ENCODE measurements around the gene CREB5.

Gene CREB5

DNA sequence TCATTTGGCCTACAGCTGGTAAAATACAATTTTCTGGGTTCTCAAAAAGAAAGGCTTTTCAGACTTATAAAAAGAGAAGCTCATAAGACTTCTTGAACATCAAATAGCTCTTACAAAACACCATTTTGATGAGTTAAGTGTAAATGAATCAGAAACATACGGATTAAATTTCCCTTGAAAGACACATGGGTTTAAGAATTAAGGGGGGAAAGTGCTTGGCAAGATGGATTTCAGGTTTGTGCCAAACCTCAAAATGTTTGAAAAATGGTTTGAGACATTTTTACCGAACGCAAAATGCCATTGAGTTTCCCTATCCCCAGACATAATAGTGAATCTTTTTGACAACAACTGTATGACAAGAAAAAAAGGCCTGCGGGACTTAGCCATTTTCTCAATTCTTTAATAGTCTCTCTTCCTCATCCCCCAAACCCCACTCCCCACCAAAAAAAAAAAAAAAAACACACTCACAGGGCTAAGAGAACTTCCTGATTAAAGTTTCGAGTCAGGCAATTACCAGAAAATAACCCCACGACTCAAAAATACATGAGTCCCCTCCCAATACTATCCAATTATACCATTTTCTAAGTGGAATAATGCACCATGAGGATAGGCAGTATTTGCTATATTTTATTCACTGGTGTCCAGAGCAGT is 285.7 kb downstream of the CREB5 start:
- DNase-seq: no peak

DNA sequence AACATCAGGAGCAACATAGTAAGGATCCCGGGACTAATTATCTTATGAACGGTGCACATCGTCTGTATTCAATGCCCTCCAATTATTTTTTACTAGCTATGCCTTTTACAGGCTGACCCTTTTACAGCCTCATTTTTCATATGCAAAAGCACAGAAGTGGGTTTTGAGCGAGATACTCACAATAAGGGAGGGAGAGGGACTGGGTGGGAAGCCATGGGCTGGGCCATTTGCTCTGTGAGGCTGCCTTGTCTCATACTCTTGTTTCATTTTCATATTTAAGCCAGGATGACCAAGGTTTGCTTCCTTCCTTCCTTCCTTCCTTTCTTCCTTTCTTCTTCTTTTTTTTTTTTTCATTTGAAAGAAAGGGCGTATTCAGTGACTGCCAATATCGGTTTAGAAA is 286.5 kb downstream of the CREB5 start:
- no peak for DNase-seq

DNA sequence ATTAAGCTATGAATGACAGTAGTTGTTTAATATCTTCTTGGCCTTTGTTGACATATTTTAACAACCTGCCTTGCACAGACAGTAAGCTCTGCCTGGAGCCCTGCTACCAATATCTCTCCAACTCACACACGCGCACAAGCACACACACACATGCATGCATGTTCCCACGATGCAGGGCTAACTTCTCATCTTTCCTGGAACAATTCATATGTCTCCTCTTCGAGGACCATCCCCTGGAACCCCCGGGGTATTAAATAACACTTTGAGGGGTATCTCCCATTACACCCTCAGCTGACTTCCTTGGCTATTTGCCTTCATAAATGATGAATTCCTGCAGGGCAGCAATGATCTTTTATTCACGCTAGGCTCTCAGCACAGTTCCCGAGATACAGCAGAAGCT is 287.8 kb downstream of the CREB5 start:
- DNase-seq: no peak

DNA sequence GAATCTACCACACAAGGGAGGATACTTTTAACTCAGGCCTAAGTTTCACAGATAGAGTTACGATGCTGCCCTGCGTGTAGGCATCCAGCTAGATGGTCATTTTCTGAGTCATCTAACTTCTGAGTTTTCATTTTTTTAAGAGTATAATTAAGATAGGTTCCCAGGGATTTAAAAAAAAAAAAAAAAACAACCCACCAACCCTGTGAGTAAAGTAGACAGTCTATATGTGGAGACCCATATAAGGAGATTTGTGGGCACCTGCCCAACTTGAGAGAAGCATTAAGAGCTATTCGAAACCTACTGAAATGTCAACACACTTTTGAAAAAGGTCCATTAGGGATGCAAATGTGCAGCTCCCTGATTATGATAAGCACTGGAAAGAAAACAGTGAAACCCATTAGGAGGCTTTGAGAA is 288.5 kb downstream of the CREB5 start:
- no peak for DNase-seq

DNA sequence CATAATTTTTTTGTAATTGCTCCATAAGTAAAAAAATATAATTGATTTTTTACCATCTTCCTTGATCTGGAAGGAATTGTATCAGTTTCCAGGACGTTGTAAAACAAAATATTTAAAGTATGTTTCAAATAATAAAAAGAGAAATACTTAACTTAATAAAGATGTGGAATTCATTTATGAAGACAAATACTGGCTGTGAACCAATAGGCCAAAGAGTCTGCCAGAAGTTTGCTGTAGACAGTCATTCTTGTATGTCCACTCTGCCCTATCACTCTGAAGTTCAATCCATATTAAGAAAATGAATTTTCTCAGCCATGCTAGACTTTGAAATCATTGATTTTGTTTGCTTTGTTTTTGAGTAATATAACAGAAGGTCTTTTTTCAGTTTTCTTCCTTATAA is 289.4 kb downstream of the CREB5 start:
- no peak for DNase-seq

DNA sequence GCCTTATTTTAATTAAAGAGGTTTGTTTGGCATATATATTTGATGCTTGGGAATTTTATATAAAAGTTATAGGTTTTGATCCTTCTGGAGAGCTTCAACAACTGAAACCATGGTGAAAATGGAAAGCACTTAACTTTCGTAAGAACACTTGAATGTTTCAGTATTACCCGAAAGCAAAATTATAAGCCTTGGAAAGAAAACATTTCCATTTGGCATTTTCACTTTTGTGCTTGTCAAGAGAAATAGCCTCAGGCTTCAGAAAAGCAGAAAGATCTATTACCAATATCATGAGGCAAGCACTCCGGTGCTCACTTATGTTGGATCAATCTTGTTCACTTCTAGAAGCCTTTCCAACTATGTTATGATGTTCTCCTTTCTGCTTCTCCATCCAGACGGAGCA is 289.9 kb downstream of the CREB5 start:
- no peak for DNase-seq

DNA sequence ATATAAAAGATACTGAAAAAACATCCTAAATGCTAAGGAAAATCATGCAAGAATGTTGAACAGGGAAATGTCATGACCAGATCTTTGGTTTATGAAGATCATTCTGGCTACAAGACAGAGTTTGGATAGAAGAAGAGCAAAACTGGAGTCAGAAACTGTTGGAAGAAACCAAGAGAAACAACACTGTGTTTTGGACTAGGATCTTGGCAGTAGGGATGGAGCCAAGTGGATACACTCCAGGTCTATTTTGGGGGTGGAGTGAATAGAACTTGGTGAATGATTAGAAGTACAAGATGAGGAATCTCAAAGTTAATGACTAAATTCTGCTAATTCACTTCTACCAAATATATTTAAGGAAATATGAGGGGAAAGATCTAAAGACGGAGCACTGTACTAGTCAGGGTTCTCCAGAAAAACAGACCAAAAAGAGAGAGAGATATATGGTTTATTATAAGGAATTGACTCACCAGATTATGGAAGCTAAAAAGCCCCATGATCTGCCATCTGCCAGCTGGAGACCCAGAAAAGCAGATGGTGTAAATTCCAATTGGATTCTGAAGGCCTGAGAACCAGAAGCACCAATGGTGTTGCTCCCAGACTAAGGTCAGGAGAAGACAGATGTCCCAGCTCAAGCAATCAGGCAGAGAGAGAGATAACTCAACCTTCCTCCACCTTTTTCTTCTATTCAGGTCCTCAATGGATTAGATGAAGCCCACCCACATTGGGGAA is 290.9 kb downstream of the CREB5 start:
- no peak for DNase-seq

DNA sequence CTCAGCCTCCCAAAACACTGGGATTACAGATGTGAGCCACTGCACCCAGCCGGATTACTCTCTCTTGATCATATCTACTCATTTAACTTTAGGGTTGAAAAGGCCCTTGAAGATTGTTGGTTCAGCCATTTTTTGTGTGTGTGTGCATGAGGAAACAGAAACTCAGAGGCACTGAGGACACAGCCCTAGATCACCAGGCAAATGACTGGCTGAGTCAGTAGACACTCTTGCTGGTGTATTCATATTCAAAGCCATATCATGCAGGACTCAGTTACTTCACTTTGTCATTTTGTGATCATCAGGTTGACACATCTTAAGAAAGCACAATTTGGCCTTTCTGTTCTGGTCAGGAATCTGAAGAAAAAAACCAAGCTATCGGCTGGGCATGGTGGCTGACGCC is 292.4 kb downstream of the CREB5 start:
- DNase-seq: no peak

DNA sequence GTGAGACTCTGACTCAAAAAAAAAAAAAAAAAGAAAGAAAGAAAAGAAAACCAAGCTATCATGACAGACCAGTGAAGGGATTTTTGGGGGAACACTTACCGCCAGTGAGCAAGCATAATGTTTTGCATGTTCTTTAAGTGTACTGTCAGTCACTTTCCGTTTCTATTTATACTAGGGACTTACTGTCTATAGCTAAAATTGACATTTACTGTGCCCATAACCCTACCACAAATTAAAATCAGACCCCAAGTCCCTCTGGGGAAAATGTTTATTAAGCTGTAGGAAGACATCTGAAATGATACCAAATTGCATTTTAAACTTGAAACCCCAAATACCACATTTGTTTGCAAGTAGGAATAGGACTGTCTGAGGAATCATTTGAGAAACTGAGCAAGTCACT is 293.0 kb downstream of the CREB5 start:
- DNase-seq: no peak

DNA sequence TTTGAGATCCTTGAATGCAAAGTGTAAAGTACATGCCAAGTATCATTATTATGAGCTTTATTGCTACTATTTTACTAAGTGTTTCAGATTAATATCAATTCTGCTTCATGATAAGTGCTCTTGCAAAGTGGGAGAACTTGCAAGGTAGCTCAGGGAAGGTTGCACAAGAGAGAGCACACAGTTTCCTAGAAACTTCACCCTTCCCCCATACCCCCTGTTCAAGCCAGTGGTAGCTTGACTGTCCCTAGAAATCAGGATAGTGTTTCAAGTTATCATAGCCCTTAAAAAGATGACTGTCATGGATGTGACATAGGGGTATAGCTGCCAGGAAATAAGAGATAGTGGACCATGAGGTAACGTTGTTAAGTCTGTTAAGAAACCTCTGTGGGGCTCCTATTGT is 294.3 kb downstream of the CREB5 start:
- no peak for DNase-seq

DNA sequence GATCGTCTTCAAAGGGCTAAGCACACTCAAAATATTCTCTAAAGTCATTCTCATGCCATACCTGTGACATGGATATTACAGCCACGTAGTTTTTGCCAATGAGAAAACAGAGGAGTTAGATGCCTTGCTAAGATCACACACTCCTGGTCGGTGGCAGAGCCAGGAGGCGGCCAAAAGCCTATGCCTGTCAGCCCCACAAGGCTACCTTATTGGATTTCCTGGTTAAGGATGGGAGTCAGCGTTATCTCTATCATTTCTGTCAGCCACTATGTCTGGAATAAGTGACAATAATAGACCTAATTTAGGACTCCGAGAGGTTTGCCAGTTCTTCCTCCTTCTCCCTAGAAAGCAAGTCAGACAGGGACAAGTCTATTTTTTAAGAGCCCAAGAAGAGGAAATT is 295.0 kb downstream of the CREB5 start:
- DNase-seq: no peak

DNA sequence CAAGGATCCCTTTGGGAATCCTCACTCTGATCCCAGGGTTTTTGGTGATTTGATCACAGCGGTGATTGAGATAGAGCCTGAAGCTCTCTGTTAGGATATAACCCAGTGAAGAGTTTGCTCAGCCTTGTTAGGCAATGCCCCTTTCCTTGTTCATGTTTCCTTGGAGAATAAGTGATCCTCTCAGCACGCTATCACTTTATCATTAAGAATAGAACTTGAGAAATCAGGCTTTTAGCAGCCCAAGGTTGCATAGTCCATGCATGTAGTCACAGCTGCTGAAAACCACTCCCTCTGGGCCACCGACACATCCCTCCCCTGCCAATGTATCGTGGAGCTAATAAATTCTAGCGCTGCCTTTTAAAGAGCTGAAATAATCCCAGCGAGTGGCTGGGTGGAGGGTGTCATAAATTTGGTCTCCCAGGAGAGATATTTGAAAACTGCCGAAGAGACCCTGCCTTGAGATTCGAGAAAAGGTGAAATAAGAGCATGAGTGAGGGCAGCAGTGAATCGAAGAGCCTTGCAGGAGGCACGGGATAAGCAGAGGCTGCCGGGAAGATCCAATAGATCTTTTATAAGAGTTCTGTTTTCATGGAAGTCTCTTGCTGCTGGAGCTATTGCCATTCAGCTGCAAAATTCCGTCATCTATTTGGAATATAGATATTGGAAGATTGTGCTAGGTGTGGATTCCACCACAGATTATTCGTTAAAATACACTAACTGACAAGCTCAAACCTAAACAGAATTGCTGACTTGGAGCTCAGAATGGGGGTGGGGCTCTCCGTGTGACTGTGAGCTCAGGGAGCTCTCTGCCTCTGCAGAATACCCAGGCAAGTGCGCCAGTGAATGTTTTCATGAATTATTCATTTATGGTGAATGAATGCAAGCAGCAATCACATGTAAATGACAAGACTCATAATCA is 296.0 kb downstream of the CREB5 start:
- no peak for DNase-seq

DNA sequence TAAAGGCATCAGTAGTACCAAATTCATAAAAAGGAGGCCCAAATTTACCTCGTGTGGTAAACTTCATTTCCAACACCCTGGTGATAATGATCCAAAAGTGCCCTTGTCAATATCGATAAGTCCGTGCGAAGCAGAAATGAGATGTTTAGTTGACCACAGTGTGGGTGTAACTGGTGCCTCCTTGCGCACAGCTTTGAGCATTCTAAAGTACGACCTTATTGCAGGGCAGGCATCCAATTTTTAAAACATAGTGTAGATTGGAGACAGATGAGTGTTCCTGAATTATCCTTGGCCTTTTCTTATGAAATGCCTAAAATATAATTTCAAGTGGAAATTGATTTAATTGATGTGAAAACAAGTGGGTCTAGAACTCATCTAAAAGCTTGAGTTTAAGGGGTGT is 297.4 kb downstream of the CREB5 start:
- no peak for DNase-seq

DNA sequence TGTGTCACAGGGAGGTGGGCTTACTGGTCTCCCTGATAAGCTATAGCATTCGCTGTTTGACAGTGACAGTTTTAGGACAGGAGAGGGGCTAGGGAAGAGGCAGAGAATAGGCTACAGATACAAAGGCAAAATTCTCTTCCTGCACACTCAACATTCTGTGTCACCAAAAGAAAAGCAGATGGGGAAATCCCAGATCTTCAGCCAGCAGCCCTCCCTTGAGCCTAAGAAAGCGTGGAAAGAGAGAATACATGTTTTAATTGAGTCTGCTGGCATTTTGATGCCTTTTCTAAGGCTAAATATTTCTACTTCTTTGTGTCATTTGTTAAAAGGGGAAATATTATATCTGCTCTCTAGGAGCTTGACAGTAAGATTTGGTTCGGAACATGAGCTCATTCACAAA is 298.8 kb downstream of the CREB5 start:
- no peak for DNase-seq

DNA sequence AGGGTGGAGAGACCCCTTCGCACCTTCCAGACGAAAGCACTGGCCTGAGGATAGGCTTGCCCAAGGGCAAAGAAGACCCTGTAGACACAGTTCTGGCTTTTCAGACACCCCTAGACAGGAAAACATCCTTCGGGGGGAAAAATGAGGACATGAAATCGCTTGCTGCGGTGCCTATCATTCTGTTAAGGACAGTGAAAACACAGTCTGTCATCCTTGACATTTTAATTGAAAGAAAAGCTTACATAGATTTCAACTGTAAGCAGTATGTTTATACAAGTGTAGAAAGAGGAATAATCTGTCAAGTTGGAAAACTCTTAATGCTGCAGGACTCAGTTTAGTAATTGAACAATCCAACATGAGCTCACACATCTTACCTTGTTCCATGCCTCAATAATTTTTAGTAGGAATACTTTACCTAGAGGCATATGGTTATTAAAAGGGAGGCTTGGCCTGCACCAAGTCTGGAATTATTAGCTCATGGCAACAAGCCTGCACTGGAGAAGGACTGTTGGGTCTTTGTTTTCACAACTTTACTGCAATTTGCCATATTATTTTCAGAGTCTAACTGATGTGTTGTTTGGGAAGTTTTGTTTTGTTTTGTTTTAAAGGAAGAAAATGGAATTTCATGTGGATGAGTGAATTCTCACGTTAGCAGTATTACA is 302.3 kb downstream of the CREB5 start:
- DNase-seq: no peak

DNA sequence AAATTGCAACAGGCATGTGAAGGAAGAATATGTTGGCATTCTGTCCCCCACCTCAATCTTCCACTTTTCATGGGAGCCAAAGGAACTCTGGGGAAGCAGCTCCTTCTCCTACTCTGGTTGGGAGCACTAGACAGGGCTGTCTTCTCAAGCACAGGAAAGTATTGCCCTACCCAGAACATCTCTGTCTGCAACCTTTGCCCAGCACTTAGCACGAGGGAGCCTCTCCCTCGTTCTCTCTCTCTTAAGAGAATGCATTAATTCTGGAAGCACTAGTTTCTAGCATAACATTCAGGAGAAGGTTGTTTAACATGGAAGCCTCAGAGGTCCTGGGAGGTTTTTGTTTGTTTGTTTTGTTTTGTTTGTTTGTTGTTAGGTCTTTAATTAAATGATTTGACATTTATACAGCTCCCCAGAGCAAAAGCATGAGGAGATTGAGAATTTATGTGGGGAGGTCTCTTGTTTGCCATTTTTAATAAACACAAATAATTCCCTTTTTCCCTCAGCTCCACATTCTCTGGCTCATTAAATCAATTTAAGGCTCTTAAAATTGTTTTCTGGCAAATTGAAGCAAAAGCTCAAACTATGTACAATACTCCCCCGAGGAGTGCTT is 305.2 kb downstream of the CREB5 start:
- DNase-seq: no peak

DNA sequence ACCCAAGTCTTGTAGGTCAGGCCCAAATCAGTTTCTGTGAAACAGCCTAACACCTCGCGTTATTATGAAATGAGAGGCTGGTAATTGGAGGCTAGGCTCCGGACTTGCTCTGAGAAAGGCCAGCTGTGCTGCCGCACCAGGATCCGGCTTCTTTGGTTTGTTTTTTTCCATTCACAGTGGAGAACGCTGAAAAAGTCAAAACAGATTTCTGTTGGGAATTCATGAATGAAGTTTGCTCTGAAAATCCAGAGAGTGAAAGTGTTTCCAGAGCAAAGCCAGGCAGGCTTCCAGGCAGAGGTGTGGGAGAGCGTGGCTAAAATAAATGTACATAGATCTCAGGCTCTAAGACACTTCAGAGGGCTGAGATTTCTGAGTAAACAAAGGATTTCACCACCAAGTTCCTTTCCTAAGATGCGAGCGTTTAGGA is 305.8 kb downstream of the CREB5 start:
- no peak for DNase-seq

DNA sequence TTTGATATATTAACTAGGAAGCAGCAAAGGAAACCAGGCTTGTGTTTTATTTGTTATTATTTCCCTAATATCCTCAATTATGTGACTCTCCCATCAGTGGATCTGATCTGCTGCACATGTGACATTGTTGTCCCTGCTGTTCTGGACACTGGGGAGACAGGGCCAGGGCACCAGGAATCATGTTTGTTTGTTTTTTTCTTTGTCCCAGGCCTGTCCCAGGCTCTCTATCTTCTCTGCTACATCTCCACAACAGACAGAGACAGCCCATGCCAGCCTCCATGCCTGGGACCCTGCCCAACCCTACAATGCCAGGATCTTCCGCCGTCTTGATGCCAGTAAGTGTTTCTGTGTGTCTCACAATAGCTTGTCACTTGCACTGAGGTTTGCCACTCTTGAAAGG is 306.2 kb downstream of the CREB5 start:
- no peak for DNase-seq

DNA sequence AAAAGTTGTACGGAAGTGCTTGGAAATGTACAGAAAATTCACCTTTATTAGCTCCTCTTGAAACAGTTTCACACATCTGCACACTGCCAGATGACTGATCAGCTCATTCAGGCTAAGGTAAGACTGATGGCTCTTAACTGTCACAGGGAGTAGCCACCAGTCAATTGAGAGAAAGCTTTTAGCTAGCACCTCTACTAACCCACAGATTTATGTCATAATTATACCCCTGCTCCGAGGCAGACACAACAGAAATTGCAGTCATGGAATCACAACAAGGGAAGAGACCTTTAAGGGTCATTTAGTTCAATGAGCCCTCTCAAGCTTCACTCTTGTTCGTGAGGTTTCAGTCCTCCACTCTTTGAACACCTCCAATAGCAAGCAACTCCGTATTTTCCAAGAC is 310.4 kb downstream of the CREB5 start:
- no peak for DNase-seq

DNA sequence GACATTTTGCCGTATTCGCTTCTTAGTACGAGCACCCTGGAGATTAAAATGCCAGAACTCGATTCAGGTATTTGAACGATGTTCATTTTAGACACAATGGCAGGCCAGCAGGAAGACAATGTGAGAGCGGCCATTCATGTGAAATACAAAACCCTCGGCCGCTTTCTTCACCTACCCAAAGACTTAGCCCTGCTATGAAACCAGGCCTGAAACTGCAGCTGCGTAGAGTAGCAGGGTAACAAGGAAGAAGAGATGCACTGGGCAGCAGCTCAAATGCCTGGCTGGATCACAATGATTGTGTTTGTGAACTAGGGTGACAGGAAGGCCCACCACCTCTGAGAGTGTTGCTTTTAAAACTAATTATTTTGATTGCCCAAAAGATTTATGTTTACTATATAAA is 311.0 kb downstream of the CREB5 start:
- no peak for DNase-seq

DNA sequence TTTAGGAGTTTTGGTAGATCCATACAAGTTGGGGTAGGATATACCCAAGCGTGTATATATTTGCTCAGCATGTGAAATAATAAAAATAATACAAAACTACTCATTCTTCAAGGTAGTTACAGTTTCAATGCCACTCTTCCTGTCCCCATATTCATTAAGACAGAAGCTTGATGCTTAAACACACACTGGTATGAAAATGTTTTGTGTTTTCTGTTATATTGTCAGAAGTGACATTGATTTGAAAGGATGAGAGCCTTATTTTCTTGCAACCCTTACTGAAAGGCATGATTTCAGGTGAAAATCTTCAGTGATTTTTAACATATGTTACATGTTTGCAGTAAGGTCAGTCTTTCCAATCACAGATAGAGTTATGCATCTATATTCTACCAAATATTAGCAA is 312.2 kb downstream of the CREB5 start:
- DNase-seq: no peak

DNA sequence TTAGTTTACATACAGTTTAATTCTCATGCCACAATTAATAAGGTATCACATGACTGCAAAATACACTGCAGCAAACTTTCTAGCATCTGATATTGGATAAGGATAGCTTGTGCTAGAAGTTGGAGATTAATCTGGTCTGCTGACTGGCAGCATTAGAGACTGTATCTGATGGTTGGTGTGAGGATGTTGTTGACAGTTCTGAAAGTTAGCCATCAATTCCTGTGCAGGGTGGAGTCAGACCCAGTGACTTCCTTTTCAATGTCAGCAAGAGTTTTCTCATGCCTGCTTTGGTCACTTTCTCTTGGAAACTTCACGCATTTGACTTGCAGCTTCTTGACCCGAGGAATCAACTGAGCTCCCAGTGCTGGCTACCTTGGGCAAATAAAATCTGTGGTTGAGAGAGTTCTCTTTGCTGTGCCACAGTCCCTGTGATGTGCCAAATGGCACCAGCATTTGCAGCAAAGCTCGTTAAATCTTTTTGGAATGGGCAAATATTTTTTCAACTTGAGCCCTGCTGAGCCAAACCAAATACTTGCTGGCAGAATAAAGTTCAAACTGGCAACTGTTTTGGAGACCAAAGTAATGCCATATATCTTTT is 312.8 kb downstream of the CREB5 start:
- no peak for DNase-seq
